Erythroblast (primary cell): ENCODE measurements around the gene FRMD4A.
A peak's percentile ranks its signal among the peaks of the same experiment; 100 is the strongest.

ENCODE experiments used
- DNase-seq, 2 experiments: peaks; one replicate each; lab custom pipeline; 2025; lab: John Stamatoyannopoulos, UW
- GATA1 ChIP-seq: IDR thresholded peaks from 2 replicates; pipeline ENCODE4 v1.6.1; 2011; ENCODE audit warnings: low read depth, mild to moderate bottlenecking, control low read depth, low read length, moderate library complexity
- POLR2A ChIP-seq: IDR thresholded peaks from 2 replicates; pipeline ENCODE4 v1.6.1; 2011; ENCODE audit warnings: mild to moderate bottlenecking, low read length

FRMD4A gene

GRCh38 chr10:14330388-14331061 lies at the start of gene FRMD4A:
Gene FRMD4A (minus strand): TSS chr10:14330924.
- DNase-seq: peak in 1 of 2 experiments; percentile 1
- no peak for TF ChIP-seq POLR2A
- TF ChIP-seq GATA1: no peak

GRCh38 chr10:14379556-14380280 lies 49.0 kb upstream of the FRMD4A start:
- no peak for TF ChIP-seq GATA1
- TF ChIP-seq POLR2A: no peak
- DNase-seq: no peak

DNA sequence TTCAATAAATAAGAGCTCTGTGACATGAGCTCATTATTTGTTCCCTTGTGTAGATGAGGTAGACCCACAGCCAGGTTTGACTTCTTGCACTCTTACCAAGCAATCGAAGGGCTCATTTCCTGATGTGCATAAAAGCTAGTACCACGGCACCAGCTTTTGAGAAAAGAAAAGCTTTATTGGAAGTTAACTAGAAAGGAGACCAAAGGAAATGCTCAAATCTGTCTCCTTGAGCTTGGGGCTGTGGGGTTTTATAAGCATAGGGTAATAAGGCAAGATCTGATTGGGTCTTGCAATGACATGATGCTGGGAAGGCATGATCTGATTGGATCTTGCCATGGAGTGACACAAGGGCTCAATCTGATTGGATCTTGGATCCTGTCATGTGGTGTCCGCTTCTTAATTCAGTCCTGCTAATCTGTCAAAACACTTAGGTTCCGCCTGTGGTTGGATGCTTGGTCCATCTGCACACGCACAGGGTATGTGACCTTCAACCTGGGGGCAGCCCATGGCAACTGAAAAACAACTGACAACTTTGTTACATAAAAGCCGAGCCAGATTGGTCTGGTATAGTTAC lies 47.8 kb upstream of the FRMD4A start:
- no peak for DNase-seq
- TF ChIP-seq POLR2A: no peak
- no peak for TF ChIP-seq GATA1

DNA sequence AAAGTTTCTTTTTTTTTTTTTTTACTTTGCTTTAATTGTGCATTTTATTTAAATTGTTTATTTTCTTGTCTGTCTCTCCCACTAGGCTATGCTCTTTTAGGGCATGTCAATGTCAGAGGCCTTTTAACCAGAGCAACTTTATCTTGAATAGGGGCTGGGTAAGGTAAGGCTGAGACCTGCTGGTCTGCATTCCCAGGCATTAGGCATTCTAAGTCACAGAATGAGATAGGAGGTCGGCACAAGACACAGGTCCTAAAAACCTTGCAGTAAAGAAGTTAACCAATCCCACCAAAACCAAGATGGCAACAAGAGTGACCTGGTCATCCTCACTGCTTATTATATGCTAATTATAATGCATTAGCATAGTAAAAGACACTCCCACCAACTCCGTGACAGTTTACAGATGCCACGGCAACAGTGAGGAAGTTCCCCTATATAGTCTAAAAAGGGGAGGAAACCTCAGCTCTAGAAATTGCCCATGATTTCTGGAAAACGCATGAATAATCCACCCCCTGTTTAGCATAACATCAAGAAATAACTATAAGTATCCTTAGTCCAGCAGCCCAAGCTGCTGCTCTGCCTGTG lies 47.0 kb upstream of the FRMD4A start:
- DNase-seq: no peak
- TF ChIP-seq GATA1 (no peak), POLR2A (no peak)

DNA sequence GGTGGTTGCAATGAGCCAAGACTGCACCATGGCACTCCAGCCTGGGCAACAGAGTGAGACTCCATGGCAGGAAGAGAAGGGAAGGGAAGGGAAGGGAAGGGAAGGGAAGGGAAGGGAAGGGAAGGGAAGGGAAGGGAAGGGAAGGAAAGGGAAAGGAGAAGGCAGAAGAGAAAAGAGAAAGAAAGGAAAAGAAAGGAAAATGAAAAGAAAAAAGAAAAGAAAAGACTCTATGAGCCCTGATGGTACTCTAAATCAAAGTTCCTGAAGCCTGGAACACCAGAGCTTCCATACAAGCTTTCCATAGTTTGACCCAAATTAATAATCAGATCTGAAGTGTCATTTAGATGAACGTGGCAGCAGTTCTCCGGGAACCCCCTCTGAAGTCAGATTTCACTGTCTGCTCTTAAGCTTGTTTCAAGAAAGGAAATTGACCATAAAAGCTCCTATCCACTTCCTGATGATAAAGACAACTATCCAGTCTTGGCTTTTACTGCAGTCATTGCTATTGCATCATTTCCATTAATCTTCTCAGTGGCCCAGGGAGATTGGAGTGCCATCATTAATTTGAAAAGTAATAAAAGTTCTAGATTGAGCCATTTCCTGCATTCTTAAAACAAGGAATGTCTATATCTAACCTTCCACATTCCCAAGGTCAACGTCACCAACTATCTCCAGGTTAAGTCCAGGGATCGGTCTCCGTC lies 44.2 kb upstream of the FRMD4A start:
- TF ChIP-seq GATA1 (no peak), POLR2A (no peak)
- DNase-seq: no peak

DNA sequence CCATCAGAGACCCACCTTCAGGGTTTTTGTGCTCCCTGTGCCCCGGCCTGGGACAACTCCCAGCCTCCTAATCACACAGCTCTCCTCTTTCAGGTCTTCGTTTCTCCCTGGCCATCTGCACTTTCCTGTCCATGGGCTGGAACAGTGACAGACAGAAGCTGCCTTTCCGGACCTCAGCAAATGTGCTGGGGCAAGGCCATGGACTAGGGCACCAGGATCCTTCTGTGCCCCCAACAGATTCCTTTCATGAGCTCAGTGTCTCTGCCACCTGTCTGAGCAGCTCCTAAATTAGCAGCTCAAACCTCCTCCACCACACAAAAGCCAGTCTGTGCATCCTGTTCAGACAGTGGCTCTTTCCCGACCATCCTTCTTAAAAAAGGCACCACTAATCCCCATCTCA lies 41.9 kb upstream of the FRMD4A start:
- no peak for DNase-seq
- TF ChIP-seq POLR2A: no peak
- no peak for TF ChIP-seq GATA1

GRCh38 chr10:14371581-14371980 lies 40.9 kb upstream of the FRMD4A start:
- TF ChIP-seq GATA1 (no peak), POLR2A (no peak)
- DNase-seq: no peak

DNA sequence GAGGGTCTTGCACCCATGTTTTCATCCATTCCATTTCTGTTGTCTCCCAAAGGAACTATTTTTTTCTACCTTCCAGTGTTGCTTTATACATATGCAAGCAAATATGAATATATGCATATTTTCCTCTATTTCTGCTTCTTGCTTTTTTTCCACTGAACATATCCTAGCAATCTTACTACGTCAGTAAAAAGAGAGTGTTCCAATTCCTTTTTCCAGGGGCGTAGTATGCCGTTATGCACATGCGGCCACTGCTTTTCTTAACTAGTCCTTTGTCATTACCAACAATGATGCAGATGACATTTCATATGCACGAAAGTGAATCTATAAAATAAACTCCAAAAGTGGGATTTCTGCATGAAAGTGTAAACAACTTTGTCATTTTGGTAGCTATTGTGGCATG lies 40.2 kb upstream of the FRMD4A start:
- no peak for DNase-seq
- TF ChIP-seq GATA1: no peak
- no peak for TF ChIP-seq POLR2A

DNA sequence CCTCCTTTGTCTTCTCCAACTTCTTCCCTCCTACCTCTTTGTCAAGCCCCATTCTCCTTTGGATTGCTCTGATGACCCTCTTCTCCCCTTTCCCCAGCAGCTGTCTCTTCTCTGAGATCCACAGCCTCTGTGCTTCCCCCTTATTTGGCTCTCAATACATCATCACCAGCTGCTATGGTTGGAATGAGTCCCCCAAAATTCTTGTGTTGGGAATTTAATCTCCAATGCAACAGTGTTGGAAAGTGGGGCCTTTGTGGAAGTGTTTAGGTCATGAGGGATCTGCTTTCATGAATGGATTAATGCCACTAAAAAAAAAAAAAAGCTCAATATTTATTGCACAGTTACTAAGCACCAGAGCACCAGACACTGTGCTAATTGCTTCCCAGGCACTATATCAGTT lies 39.2 kb upstream of the FRMD4A start:
- TF ChIP-seq GATA1: no peak
- TF ChIP-seq POLR2A: no peak
- DNase-seq: no peak

DNA sequence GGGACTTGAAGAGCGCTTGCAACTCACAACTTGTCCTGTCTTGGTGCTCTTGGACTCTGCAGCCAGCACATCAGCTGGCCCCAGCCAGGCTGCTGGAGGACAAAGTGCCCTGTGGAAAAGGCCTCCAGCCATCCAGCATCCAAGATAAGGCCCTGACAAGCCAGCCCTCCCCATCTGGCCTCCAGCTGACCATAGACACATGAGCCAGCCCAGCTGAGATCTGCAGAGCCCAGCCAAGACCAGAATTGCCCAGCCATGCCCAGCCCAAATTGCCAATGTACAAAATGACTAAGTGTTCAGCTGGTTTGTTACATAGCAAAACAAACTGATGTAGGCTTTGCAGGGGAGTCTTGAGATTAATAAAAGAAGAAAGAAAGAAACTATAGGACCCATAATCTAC lies 36.0 kb upstream of the FRMD4A start:
- TF ChIP-seq GATA1: no peak
- TF ChIP-seq POLR2A: no peak
- no peak for DNase-seq

DNA sequence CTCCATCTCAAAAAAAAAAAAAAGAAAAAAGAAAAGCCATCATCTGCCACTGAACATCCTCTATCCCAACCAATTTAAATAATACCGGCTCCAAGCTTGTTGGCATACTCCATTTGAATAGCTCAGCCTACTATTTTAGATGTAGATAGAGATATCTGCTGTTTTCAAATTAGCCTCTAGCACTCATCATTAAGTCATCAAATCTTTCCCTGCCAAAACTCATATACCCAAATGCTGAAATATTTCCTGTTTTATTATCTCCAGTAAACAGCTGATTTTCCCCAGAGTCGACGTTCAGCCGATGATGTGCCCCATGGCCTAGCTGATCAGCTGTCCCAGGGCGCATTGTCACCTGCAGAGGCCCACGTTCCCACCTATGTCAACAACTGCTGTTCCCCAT lies 34.5 kb upstream of the FRMD4A start:
- no peak for DNase-seq
- TF ChIP-seq POLR2A (no peak), GATA1 (no peak)

DNA sequence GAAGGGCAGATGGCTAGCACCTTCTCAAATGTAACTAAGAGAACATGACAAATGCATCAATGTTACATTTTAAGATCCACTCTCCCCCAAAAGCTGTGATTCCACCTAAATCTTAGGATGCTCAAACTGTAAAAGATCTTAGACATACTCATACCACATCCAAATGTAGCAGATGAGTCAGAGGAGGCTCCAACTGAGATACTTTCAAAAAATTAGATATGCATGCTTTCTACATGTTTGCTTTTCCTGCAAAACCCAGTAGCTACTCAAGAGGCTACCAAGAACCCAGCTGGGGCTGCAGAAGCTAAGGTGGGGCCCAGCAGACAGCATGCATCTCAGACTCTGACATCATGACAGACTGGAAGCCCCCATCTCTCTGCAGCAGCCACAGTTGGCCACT lies 31.4 kb upstream of the FRMD4A start:
- no peak for TF ChIP-seq GATA1
- no peak for TF ChIP-seq POLR2A
- DNase-seq: no peak

GRCh38 chr10:14360961-14361360 lies 30.2 kb upstream of the FRMD4A start:
- TF ChIP-seq POLR2A (no peak), GATA1 (no peak)
- DNase-seq: no peak
